Superior temporal gyrus (tissue), 1 donor: Measurements from ENCODE around the gene SFSWAP.
"Not testable (repeated sequence)": the region's sequence is repeated elsewhere in the genome, so short reads cannot be mapped to it uniquely, and the experiment has no call there.

ENCODE experiments used
- DNase-seq: peaks from one replicate; pipeline ENCODE4 v3.0.0-alpha.2; 2016; ENCODE audit errors: extremely low spot score

SFSWAP gene

GRCh38 chr12:131710464-131711457 is at the start of gene SFSWAP:
SFSWAP (plus strand) TSS chr12:131711090; CDS start chr12:131711230, 140 bp downstream.
- peak; percentile 82 for DNase-seq

GRCh38 chr12:131661170-131661985 is 49.5 kb upstream of the SFSWAP start:
- DNase-seq: not testable (repeated sequence)

GRCh38 chr12:131661986-131662288 is 49.0 kb upstream of the SFSWAP start:
- not testable (repeated sequence) for DNase-seq

- DNase-seq: not testable (repeated sequence)
Measured at GRCh38 chr12:131662346-131662745, 48.5 kb upstream of the SFSWAP start.

- not testable (repeated sequence) for DNase-seq
Measured at GRCh38 chr12:131665666-131666065, 45.2 kb upstream of the SFSWAP start.

- not testable (repeated sequence) for DNase-seq
Measured at GRCh38 chr12:131666486-131666885, 44.4 kb upstream of the SFSWAP start.

GRCh38 chr12:131666978-131667601 is 43.8 kb upstream of the SFSWAP start:
- DNase-seq: not testable (repeated sequence)

- no peak for DNase-seq
Measured at GRCh38 chr12:131671276-131671675, 39.6 kb upstream of the SFSWAP start.

- DNase-seq: no peak
Measured at GRCh38 chr12:131671871-131672270, 39.0 kb upstream of the SFSWAP start.

- DNase-seq: no peak
Measured at GRCh38 chr12:131672311-131672940, 38.5 kb upstream of the SFSWAP start.

GRCh38 chr12:131672941-131673887 is 37.7 kb upstream of the SFSWAP start:
- DNase-seq: no peak

- DNase-seq: no peak
Measured at GRCh38 chr12:131673888-131674257, 37.0 kb upstream of the SFSWAP start.

GRCh38 chr12:131674373-131674772 is 36.5 kb upstream of the SFSWAP start:
- DNase-seq: no peak

GRCh38 chr12:131675126-131676080 is 35.5 kb upstream of the SFSWAP start:
- DNase-seq: no peak

GRCh38 chr12:131676544-131676943 is 34.3 kb upstream of the SFSWAP start:
- DNase-seq: no peak

GRCh38 chr12:131677067-131677466 is 33.8 kb upstream of the SFSWAP start:
- not testable (repeated sequence) for DNase-seq

GRCh38 chr12:131677699-131678098 is 33.2 kb upstream of the SFSWAP start:
- DNase-seq: no peak

- DNase-seq: not testable (repeated sequence)
Measured at GRCh38 chr12:131678389-131679181, 32.3 kb upstream of the SFSWAP start.
